Bronchial epithelial cell (primary cell): ENCODE results near the gene TMEM179. TPM values are rescaled to one million over a fixed set of nuclear protein-coding genes. Genes with fewer than 3 reads are reported as not detected.

Experiments used
- DNase-seq: peaks from one replicate; pipeline ENCODE4 v3.0.0-alpha.2; 2010; ENCODE audit warnings: low read depth
- FAIRE-seq: peaks from 2 replicates; lab custom pipeline; 2011; peaks lifted over from hg19 to GRCh38; lab: Jason Lieb, UNC
- H3K27me3 ChIP-seq: 2 replicates; pipeline ENCODE4 v1.5.1; 2011; ENCODE audit warnings: low read length; ENCODE audit not compliant: control insufficient read depth, insufficient read depth
- H3K36me3 ChIP-seq: 2 replicates; pipeline ENCODE4 v1.5.1; 2011; ENCODE audit warnings: low read length; ENCODE audit not compliant: control insufficient read depth, insufficient read depth
- H3K4me3 ChIP-seq: 2 replicates; pipeline ENCODE4 v1.5.1; 2011; ENCODE audit warnings: mild to moderate bottlenecking, low read depth, low read length, control low read depth
- total RNA-seq: library from RNA; depleted of rRNA; stranded (reverse); fragments of >200 nt; gene quantifications from 2 replicates; pipeline ENCODE4 v1.2.1, GENCODE V29; 2014
- TF ChIP-seq, protein P1 (sequence below): IDR thresholded peaks from 2 replicates; pipeline ENCODE4 v1.5.1; 2011; ENCODE audit warnings: mild to moderate bottlenecking, moderate library complexity, low read length, control low read depth, inconsistent platforms; ENCODE audit not compliant: insufficient read depth, severe bottlenecking

Gene TMEM179
- total RNA-seq, 1 donor from 2014 or later = not detected

DNA sequence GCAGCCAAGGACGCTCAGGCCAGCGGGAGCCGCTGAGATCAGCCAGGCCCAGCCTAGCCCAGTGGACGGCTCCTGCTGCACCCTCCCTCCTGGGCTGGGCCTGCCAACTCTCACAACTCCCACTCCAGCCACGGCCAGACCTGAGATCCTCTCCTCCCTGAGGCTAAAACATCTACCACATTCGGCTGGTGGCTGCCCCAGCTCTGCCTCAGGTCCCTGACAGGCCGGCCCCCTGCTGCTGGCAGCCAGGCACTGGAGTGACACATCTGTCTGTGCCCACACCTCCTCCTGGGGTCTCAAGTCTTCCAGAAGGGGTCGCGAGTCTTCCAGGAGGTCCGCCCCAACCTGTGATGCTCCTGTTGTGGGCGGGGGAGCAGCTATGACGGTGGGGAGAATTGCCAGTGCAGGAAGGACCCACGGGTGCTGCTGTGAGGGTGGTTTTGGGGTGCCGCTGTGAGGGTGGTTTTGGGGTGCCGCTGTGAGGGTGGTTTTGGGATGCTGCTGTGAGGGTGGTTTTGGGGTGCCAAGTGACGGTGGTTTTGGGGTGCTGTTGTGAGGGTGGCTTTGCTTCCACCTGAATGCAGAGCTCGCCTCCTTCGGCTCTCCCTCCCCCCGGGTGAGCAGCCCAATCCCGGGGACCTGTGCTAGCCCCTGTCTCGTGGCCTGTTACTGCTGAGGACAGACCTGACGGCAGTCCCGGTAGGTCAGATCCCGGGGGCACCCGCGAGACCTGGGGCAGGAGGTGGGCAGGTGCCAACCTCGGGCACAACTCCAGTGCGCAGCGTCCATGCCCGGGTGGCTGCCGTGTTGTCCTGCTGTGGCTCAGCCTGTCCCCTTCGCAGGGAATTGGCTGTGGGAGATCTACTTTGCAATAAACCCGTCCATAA, 52.5 kb downstream of the TMEM179 start:
- FAIRE-seq = no peak
- no peak for DNase-seq
- Histone ChIP-seq H3K27me3 (no peaks in the 10 kb centered on the region), H3K4me3 (no peak overlapping the region), H3K36me3 (no peaks in the 10 kb centered on the region)
- TF ChIP-seq, protein P1, sequence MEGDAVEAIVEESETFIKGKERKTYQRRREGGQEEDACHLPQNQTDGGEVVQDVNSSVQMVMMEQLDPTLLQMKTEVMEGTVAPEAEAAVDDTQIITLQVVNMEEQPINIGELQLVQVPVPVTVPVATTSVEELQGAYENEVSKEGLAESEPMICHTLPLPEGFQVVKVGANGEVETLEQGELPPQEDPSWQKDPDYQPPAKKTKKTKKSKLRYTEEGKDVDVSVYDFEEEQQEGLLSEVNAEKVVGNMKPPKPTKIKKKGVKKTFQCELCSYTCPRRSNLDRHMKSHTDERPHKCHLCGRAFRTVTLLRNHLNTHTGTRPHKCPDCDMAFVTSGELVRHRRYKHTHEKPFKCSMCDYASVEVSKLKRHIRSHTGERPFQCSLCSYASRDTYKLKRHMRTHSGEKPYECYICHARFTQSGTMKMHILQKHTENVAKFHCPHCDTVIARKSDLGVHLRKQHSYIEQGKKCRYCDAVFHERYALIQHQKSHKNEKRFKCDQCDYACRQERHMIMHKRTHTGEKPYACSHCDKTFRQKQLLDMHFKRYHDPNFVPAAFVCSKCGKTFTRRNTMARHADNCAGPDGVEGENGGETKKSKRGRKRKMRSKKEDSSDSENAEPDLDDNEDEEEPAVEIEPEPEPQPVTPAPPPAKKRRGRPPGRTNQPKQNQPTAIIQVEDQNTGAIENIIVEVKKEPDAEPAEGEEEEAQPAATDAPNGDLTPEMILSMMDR = no peak

GRCh38 chr14:104550861-104551728, 53.5 kb downstream of the TMEM179 start:
- DNase-seq = no peak
- Histone ChIP-seq H3K27me3 (no peaks in the 10 kb centered on the region), H3K4me3 (no peak overlapping the region), H3K36me3 (no peaks in the 10 kb centered on the region)
- TF ChIP-seq, protein P1 = no peak
- FAIRE-seq = no peak

DNA sequence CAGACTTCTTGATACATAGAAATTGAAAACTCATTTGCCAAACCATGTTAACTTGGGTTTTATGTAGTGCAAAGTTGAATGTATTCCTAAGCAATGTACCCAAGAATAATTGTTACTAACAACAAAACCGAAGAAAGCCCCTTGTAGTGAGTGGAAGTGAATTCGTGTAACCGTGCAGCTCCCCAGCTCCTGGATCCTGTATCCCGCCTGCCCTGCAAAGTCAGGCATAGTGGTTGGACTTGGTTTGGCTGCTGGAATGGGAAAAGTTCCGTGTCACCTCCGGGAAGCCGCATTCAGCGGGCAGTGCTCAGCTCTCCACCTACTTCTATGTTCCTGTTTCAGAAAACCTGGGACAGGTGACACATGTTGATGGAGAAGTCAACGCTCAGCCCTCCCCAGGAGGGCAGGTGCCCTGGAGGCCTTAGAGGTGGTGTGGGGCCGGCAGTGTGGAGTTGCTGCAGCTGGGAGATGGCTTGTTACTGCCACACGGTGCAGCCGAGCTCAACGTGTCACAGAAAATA, 54.2 kb downstream of the TMEM179 start:
- DNase-seq = no peak
- no peak for FAIRE-seq
- Histone ChIP-seq H3K36me3 (no peaks in the 10 kb centered on the region), H3K4me3 (no peak overlapping the region), H3K27me3 (no peaks in the 10 kb centered on the region)
- TF ChIP-seq, protein P1 = no peak

- no peaks in the 10 kb centered on the region for H3K36me3 ChIP-seq
- H3K4me3 ChIP-seq = no peak overlapping the region
- TF ChIP-seq, protein P1 = no peak
- DNase-seq (no peak), FAIRE-seq (no peak)
- no peaks in the 10 kb centered on the region for H3K27me3 ChIP-seq
Observed at GRCh38 chr14:104549536-104550339, 54.8 kb downstream of the TMEM179 start.

DNA sequence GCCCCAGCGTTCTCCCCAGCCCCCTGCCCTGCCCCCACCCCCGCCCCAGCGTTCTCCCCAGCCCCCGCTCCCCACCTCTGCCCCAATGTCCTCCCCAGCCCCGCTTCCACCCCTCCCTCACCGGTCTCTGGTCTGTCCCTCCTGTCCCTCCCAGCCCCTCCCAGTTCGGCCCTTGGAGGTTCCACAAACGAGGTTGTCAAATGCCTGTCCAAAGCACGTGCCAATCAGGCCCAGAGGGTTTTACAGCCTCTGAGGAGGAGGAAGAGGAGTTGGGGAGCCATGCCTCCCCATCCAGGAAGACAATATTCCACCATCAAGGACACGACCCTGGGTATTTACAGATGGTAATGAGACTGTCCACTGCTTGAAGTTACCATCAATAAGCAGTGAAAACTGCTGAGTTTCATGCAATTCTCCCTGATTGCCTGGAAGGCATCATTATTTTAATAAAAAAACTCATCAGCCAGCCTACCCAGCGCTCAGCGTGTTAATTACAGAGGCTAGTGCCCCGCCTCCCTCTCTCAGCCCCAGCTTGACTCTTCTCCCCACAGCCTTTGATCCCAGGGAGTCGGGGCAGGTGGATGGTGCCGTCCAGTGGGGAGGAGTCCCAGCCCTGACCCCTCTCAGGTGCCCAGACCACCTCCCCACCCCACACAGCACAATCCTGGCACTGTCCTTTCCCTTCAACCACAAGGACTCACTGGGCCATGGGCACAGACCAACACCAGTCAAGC, 55.6 kb downstream of the TMEM179 start:
- DNase-seq (no peak), FAIRE-seq (no peak)
- H3K36me3 ChIP-seq = no peaks in the 10 kb centered on the region
- H3K4me3 ChIP-seq = no peak overlapping the region
- H3K27me3 ChIP-seq = no peaks in the 10 kb centered on the region
- TF ChIP-seq, protein P1 = no peak
